ENCODE results near the gene THRA.
A peak's percentile ranks its signal among the peaks of the same experiment; 100 is the strongest.

Gene THRA

DNA sequence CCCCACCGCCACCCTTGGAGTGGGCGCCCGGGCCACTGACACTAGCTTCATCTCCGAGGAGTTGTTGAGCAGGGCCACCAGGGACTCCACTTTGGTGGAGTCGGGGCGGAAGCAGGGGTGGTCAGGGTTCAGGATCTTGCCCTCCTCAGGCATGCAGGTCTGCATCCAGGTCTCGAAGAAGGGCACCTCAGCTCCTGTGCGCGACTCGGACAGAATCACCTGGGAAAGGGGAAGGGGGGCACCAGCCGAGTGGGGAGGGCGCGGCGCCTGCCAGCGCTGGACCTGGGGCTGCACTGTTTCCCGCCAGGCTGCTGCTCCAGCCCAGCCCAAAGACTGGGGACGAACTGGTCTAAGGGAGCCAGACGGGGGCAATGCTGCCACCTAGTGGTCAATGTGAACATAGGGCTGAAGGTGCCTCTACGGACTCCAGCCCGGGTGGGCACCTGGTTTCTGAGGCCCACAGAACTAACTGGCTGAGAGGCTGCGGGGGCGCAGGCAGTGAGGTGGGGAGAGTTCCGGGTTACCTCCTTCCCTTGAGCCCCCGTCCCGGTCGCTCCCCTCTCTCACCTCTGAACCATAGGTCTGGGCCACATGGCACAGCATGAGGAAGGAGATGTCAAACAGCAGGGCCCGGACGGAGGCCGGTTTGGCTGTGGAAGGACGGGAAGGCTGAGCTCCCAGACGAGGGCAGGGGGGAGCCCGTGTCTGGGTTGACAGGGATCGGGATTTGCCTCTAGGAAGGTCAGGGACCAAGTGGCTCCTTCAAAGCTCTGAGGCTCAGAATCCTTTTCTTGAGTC, 35.8 kb upstream of the THRA start:
- DNase-seq (ENCODE audit: low spot score): peak; percentile 72

DNA sequence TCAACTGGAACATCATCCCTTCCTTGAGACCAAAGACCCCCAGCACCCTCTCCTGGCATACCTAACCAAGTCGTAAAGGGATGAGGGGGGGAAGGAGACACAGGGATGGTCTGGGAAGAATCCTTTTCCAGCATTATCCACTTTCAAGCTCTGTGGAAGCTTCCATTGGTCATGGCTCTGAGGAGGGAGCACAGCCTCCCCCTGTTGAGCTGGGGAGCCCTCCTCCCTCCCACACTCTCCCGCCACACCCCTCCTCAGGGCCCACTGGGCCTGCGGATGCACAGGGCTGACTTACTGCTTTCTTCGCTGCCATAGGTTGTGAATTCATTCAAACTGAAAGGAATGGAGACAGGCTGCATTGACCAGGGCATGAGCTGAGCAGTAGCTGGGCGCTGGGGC, 35.2 kb upstream of the THRA start:
- no peak for DNase-seq (ENCODE audit: low spot score)

DNA sequence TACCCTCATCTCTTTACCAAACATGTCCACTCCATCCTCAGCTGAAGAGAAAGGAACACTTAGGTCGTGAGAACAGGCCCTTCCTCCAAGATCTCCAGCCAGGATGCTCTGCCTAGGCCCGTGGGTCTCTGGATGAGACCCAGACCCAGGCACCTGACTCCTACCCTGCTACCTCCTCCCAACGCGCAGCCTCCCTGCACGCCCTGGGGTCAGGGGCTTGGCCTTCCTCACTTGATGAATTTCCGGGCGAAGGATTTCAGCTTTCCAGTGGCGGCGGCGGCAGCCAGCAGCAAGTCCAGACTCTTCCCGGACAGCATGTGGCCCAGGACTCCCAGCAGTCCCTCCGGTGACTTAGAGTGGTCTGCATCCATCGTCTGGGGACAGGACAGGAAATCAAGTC, 34.2 kb upstream of the THRA start:
- no peak for DNase-seq (ENCODE audit: low spot score)

DNA sequence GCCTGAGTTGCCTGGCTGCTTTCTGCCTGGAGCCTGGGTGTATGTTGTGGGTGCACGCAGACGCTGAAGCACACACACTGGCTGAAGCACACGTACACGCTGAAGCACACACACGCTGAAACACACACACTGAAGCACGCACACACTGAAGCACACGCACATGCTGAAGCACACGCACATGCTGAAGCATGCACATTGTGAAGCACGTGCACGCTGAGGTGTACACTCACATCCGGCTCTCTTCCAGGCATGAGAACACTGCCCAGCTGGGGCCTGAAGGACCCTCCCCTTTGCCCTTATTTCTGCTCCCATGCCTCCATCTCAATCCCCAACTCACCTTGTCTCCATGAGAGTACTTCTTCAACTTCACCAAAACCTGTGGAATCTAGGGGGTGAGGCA, 31.1 kb upstream of the THRA start:
- no peak for DNase-seq (ENCODE audit: low spot score)

DNA sequence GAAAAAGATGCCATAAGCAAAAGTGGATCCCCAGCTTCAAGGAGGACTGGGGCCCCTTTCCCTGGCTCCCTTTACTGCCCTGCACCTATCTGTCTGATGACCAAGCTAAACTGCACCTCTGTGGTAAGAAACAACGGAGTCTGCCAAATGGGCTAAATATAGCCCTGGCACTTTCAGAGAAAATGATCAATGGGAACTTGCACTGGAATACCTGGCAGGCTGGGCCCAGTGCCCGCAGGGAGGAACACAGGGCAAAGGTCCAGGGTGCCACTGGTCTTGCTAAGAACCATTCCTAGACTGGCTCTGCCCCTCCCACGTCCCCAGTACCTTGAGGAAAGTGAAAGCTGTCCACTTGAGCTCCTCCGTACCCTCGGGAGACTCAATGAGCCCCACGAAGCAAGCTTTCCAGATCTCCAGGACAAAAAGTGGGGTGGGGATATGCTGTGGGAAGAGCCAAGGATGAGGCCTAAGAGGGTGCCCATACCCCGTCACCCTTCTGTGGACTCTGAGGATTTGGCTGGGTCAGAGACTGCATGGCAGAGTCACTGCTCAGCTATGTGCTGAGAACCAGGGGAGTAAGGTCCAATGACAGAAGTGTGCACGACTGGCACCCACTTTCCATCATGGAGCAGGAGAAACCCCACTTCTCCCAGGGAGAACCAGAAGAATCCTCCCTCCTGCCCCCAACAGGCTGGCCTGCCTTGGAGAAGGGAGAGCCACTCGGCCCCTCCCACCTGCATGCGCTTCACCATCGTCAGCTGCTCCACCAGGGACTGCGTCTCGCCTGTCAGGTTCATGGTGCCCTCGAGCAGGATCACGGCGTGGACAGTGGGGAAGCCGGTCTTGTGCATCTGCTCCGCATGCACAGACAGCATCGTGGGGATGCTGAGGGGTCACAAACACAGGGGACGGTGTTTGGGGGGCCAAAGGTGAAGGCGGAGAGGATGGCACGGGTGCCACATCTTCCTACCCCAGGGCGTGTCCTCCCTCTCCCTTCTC, 30.1 kb upstream of the THRA start:
- no peak for DNase-seq (ENCODE audit: low spot score)

DNA sequence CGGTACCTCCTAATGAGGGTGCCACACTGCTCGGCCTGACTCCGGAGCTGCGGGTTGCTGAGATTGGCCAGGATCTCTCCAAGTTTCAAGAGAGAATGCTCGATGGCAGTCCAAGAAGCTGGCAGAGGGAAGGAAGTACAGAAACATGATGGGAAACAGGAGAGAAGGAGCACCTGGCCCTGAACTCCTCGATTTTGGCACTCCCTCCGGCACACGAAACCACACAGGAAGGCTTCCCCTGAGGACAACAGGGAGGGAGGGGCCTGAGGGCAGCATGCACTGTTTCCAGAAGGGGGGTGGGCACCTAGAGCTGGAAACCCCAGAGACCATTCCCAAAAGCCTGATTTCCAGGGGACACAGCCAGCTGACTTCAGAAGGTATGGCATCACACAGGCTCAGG, 29.4 kb upstream of the THRA start:
- DNase-seq (ENCODE audit: low spot score): no peak

DNA sequence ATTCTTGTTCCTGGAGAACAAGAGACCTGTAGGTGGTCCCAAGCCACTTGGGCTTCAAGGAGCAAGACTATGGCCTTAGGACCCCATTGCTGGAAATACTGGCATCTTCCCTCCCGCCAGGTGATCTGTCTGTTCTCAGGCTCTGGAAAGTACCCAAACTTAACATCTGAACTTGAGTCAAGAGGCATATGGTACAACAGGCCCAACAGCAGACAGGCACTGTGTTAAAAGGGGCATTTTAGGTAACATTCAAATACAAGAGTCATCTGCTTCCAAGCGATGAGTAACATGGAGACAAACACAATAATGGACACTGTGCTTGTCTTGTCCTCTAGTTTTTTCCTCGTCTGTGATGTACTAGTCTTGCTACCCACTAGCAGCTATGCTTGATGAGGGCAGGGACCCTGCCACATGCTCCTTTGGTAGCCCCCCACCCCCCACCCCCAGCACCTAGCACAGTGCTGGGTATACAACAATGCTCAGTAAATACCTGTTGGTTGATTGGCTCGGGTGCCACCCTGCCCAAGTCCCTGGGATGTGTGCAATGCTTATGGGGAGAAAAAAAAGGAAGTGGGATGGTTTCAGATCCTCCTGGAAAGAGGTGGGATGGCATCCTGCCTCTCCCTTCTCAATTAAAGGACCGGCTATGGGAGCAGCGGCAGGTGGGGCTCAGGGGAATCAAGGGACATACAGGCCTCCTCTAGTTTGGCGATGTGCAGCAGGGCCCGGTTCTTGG, 28.2 kb upstream of the THRA start:
- DNase-seq (ENCODE audit: low spot score): no peak

DNA sequence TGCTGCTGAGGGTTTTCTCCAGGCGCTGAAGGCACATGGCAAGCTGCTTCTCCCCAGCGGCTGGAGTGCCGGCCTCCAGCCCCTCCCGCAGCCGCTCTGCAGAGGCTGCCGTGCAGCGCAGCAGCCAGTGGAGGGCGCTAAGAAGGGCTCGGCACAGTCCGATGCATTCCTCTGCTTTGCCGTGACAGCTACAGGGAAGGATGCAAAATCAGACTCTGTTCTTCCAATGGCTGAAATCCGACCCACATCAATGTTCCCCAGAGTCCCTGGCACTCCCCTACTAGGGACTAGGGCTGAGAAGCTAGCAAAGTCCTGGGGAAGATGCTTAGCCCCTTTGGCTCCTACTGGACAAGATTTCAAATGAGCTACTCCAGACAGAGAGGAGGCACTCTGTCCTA, 27.6 kb upstream of the THRA start:
- DNase-seq (ENCODE audit: low spot score): no peak

DNA sequence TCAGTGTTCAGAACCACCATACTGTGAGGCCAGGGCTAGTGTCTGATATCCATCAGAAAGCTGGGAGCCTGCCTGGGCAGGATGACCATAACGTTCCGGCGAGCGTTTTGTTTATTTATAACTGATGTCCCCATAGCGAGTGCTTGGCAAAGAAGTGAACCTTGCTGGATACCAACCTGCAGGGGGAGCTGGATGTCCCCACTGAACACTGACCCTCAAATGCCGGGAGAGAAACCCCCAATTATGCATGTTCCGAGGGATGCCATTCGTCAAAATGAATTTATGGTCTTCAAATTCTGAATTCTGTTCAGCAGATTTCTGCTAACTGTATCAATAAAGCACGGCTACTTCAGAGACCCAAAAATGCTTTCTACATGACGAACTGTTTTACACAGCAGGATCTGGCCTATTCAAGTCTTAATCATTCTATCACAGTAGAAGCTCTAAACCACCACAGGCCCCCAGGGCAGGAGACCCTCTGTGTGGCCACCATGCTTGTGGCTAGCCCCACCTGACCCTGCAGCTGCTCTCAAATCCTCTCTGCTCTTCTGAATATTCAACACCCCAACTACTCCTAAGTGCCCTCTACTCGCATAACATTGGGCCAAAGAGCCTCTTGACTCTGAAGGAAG, 23.8 kb upstream of the THRA start:
- DNase-seq (ENCODE audit: low spot score): peak; percentile 59

DNA sequence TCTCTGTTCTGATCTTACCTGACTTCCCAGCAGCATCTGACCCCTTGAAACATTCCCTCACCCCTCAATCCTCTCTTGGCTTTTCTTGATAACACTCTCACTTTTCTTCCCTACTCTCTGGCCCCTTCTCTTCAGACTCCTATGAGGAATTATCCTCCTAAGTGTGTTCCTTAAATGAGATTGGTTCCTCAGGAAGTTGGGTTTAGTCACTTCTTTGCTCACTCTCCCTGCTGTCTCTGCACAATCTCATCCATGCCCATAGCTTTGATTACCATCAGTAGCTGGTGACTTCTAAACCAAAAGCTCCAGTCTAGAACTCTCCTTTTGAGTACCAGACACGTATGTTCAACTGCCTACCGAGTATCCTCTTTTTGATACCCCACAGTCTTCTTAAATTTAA, 21.6 kb upstream of the THRA start:
- no peak for DNase-seq (ENCODE audit: low spot score)

DNA sequence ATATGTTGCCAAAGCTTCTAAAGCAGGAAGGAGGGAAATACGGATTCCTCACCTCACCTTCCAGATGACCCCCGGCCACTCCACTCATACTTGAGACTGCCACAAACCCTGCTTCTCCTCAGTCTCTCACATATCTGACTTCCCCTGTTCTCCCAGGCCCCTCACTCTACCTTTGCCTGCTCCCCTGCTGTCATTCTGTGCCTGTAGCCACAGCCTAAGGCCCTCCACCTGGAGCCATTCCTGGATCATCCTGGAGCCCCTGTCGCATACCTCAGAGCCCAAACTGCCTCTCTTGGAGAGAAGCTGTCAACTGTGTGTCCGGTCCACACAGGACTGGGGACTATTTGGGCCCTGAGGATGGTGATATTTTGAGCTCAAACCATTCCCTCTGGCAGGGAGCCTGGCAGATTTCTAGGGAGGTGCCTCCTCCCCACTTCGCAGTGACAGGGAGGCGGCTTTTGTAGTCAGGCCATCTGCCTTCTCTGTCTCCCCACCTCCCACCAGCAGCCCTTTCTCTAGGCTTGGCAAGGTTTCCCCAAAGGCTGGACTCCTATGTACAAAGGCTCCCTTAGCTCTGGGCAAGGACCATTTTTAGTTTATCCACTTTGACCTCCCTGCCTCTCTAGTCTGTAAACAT, 6.3 kb upstream of the THRA start:
- no peak for DNase-seq (ENCODE audit: low spot score)

DNA sequence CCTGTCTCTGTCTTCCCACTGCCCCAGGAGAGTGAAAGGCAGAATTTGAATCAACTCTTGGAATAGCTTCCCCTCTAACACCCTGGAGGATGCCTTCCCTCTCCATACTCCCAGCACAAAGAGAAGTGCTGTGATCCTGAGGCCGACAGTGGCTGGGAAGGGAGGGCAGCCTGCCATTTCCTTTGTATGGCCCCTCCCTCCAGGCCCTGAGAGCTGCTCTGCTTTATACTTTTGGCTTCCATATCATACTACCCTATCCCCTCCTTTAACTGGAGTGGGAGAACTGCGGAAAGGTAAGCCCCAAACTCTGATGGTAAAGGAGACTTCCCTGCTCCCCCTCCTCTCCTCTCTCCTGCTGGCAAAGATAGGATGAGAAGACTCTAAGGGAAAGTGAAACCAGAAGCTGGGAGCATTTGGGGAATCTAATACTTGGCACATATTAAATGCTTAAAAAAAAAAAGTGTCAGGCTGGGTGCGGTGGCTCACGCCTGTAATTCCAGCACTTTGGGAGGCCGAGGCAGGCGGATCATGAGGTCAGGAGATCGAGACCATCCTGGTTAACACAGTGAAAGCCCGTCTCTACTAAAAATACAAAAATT, 4.5 kb upstream of the THRA start:
- no peak for DNase-seq (ENCODE audit: low spot score)

DNA sequence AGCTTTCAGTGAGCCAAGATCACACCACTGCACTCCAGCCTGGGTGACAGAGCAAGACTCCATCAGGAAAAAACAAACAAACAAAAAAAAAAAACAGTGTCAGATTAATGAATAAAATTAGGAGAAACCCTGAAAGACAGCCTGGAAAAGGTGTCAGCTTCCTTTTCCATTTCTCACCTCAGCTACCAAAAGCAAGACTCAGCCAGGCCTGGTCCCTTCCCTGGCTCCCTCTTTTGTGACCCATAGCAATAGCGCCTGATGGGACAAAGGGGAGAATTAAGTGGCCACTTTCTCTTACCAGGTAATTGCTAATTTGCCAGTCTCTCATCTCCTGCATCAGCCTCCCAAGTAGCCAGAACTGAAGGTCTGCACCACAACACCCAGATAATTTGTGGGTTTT, 3.9 kb upstream of the THRA start:
- DNase-seq (ENCODE audit: low spot score): no peak

DNA sequence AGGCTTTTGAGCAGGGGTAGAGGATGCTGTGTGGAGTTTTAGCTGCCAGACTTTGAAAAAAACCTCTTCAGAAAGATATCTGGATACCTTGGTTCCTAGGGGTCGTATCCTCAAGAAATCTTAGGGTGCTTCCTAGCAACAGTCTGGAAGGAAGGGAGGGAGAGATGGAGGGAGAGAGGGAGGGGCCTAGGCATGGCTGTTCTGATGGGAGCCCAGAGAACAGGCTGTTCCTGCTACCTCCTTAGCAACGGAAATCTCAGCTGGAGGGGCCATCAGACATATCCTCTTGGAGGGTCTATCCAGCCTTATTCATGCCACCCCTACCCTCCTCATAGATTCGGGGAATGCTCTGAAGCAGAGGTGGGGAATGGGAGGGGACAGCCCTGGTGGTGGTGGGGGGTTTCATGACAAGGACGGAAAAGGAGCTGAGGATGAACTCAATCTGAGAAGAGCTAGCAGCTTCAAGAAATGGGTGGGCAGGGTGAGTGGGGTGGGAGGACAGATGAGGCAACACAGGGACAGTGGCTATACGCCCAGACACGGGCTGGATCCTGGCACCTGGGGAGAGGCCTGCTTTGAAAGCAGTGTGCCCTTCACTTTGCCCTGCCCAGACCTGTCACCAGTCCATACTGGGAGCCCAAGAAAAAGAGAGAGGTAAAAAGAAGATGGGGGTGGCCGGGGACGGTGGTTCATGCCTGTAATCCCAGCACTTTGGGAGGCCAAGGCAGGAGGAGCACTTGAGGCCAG, 2.9 kb upstream of the THRA start:
- DNase-seq (ENCODE audit: low spot score): no peak

DNA sequence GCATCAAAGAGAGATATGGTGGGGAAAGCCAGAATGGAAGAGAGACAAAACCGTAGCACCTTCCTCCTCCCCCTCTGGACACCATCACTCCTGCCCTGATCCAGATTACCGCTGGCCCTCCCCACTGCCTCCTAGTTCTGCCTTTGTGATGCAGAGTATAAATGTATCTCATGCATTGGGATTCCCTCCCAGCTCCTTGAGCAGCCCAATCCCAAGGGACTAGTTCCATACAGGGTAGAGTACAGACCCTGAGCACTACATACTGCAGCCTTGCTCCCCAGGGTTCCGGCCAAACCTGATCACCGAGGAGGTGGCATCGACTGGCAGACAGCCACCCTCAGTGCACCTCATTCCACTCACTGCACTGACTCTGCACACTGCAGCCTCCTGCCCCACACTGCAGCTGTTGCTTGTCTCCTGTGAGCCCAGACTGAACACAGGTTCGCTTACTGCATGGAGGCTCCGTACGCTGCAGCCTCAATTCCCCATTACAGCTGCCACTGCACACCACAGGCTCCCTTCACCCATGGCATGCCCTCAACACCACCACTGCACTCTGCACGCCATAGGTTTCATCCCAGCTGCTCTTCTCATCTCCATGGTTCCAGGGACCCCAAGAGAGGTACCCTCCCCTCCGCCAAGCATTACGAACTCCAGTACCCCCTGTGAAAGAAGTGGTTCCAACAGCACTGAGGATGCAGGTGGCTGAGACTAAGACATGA, 1.7 kb upstream of the THRA start:
- no peak for DNase-seq (ENCODE audit: low spot score)

DNA sequence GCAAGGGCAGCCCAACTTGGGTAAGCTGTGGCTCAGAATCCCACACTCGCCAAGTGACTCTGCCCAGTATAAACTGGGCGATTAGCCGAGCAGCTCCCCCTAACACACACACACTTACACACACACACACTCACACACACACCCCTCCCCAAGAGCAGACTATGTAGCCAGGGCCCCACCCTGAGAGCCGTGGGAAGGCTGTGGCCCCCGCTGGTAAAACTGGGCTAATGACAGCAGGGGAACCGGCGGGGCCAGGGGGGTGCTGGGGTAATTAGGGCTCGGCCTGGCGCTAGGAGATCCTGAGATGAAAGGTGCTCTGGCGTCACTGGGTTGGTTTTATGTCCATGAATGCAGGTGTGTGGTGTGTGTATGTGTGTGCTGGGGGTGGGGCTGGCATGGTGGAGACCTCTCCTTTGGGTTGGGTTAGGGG, 1.1 kb upstream of the THRA start:
- DNase-seq (ENCODE audit: low spot score): no peak

DNA sequence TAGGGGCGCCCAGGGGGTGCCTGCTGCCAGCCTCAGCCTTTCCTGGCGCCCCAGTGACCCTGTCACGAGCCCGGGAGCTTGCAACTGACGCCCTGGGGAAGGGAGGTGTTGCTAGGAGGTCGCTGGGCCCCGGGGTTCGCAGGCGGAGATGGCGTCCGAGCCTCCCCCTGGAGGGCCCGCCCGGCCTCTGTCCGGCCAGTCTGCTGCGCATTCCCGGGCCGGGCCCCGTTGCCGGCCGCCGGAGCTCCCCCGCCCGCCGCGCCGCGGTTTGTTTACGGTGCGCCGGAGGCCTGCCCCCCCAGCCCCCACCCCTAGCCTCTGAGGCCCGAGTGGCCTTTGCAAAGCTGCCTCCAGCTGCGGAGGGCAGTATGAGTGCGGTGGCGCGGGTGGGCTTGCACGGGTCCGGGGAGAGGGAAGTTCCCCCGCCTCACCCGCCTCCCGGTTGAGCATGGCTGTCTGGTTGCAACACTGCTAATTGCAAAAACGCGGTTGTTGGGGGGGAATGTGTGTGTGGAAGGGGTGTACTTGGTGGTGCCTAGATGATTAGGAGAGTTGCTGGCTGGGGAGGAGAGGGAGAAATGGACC, 514 bp downstream of the THRA start:
- DNase-seq (ENCODE audit: low spot score): no peak

DNA sequence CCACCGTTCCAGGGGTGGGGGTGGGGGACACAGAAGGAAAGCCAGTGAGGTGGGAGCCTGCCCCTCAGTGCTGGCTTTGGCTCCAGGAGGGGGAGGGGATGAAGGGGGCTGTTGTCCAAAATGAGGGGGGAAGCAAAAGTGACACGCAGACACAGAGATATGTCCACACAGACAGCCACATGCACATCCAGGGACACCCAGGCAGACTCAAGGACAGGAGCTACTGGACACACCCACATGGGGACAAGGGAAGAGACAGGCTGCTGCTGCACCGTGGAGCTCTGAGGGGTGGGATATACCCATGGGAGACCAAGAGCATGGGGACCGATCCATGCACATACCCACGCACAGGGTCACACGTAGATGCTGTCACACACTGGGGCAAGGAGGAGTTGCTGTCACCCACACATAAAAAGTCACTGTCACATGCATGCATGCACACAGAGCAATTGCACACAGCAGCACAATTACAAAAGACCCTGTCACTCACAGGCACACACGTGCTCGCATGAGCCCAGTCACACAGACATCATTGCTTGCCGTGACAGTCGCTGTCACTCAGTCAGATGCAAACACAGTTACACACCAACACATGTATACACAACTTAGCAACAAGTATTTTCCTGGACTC, 1.3 kb downstream of the THRA start:
- DNase-seq (ENCODE audit: low spot score): no peak
